ENCODE data around the gene ELAC2. TPM values are rescaled to one million over a fixed set of nuclear protein-coding genes. Genes with fewer than 3 reads are reported as not detected.

Gene ELAC2
- polyA plus RNA-seq, 3 donors: 24.2 to 39.6 (median 26.0) TPM

DNA sequence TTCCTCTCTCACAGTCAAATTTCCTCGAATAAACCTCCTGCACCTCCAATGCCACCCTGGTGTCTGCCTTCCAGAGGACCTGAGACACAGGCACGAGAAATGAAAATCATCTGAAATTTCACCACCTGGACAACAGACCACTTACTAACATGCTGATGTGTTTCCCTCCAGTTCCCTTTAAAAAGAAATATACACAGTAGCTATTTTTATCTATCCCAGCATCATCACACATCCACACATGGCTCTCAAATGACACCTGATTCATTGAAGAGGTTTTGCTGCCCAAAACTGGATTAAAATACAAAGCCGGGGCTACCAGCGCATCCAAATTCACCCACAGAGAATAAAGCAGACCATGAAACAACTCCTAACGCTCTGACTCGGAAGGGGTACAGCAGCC is 13.9 kb downstream of the ELAC2 start:
- TF ChIP-seq, protein P1, sequence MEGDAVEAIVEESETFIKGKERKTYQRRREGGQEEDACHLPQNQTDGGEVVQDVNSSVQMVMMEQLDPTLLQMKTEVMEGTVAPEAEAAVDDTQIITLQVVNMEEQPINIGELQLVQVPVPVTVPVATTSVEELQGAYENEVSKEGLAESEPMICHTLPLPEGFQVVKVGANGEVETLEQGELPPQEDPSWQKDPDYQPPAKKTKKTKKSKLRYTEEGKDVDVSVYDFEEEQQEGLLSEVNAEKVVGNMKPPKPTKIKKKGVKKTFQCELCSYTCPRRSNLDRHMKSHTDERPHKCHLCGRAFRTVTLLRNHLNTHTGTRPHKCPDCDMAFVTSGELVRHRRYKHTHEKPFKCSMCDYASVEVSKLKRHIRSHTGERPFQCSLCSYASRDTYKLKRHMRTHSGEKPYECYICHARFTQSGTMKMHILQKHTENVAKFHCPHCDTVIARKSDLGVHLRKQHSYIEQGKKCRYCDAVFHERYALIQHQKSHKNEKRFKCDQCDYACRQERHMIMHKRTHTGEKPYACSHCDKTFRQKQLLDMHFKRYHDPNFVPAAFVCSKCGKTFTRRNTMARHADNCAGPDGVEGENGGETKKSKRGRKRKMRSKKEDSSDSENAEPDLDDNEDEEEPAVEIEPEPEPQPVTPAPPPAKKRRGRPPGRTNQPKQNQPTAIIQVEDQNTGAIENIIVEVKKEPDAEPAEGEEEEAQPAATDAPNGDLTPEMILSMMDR (IDR thresholded peaks at IDR 0.05): no peak
- H3K4me3 Mint-ChIP-seq: no peak overlapping the region
- H3K79me2 ChIP-seq (ENCODE audit: insufficient read depth, low read length): peaks cover 4% of the 10 kb centered on the region
- H3K4me1 ChIP-seq (ENCODE audit: control insufficient read depth in 1 of 2, insufficient read depth in 2 of 2, low read length in 2 of 2): no peaks in the 10 kb centered on the region
- peaks cover 6% of the 10 kb centered on the region for H4K20me1 ChIP-seq (ENCODE audit: insufficient read depth, low read length)
- no peak overlapping the region for H2AFZ ChIP-seq (ENCODE audit: insufficient read depth, low read depth, low read length, poor library complexity, severe bottlenecking)
- H3K36me3 ChIP-seq (replicated peaks in 1 of 2; ENCODE audit: control insufficient read depth in 1 of 2, insufficient read depth in 2 of 2, low read length in 2 of 2): peaks cover 83 to 95% of the 10 kb centered on the region in 2 donors
- no peak overlapping the region for H3K4me2 ChIP-seq (replicated peaks; ENCODE audit: extremely low read depth, low read length, poor library complexity, severe bottlenecking)
- no peak overlapping the region for H3K9ac ChIP-seq (ENCODE audit: insufficient read depth, low read length, poor library complexity, severe bottlenecking)
- 87% methylated on average over 2 of the region's 6 CpGs for WGBS (ENCODE audit: insufficient coverage)
- H3K4me1 Mint-ChIP-seq: no peaks in the 10 kb centered on the region
- peak overlapping the region in 2 of 7 donors; percentile 70 to 78 for H3K27ac Mint-ChIP-seq
- no peaks in the 10 kb centered on the region for H3K27me3 ChIP-seq (ENCODE audit: control insufficient read depth in 2 of 2, insufficient read depth in 2 of 2, low read length in 2 of 2)
- no peak overlapping the region for H3K4me3 ChIP-seq (replicated peaks in 1 of 3; ENCODE audit: low read depth in 2 of 3, low read length in 3 of 3)
- H3K27ac ChIP-seq (ENCODE audit: low read depth in 1 of 2, low read length in 2 of 2): no peak overlapping the region
- H3K9me3 Mint-ChIP-seq: peaks cover 0 to 3% (median 0%) of the 10 kb centered on the region in 7 donors
- H3K9me3 ChIP-seq (replicated peaks in 1 of 2; ENCODE audit: control insufficient read depth in 1 of 2, insufficient read depth in 1 of 2, low read length in 2 of 2): no peaks in the 10 kb centered on the region
- no peak for DNase-seq
- H3K36me3 Mint-ChIP-seq: peaks cover 45 to 61% of the 10 kb centered on the region in 2 donors
- no peaks in the 10 kb centered on the region for H3K27me3 Mint-ChIP-seq (ENCODE audit: low read depth in 3 of 3)
- intact Hi-C loops (cut with micrococcal nuclease): no loop called here

DNA sequence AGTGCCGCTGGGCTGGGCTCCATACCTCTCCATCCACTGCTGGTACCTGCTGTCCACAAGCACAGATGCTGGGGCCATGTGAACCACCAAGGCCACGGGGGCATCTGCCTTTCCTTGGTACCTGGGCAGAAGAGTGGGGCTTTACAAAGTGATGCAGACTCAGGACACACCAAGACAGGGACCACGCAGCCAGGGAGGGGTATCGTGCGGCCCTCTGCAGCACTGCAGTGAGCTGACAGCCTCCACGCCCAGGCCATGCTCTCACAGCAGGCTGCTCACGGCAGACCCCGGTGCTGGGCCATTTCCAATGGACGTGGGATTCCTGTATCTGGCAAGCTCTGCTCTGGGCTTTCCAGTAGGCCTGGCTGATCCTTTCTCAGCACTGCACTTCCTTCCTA is 14.4 kb downstream of the ELAC2 start:
- Histone ChIP-seq H3K4me1 (ENCODE audit: control insufficient read depth in 1 of 2, insufficient read depth in 2 of 2, low read length in 2 of 2) (no peaks in the 10 kb centered on the region), H2AFZ (ENCODE audit: insufficient read depth, low read depth, low read length, poor library complexity, severe bottlenecking) (no peak overlapping the region), H4K20me1 (ENCODE audit: insufficient read depth, low read length) (peaks cover 6% of the 10 kb centered on the region), H3K4me2 (replicated peaks; ENCODE audit: extremely low read depth, low read length, poor library complexity, severe bottlenecking) (no peak overlapping the region), H3K79me2 (ENCODE audit: insufficient read depth, low read length) (peaks cover 4% of the 10 kb centered on the region), H3K9me3 (replicated peaks in 1 of 2; ENCODE audit: control insufficient read depth in 1 of 2, insufficient read depth in 1 of 2, low read length in 2 of 2) (no peaks in the 10 kb centered on the region), H3K4me3 (replicated peaks in 1 of 3; ENCODE audit: low read depth in 2 of 3, low read length in 3 of 3) (no peak overlapping the region), H3K9ac (ENCODE audit: insufficient read depth, low read length, poor library complexity, severe bottlenecking) (no peak overlapping the region), H3K27me3 (ENCODE audit: control insufficient read depth in 2 of 2, insufficient read depth in 2 of 2, low read length in 2 of 2) (no peaks in the 10 kb centered on the region), H3K27ac (ENCODE audit: low read depth in 1 of 2, low read length in 2 of 2) (no peak overlapping the region), H3K36me3 (replicated peaks in 1 of 2; ENCODE audit: control insufficient read depth in 1 of 2, insufficient read depth in 2 of 2, low read length in 2 of 2) (peaks cover 83 to 95% of the 10 kb centered on the region in 2 donors)
- peaks cover 46 to 63% of the 10 kb centered on the region in 2 donors for H3K36me3 Mint-ChIP-seq
- TF ChIP-seq, protein P1 (IDR thresholded peaks at IDR 0.05): peak; percentile 76
- intact Hi-C loops (cut with micrococcal nuclease): no loop called here
- H3K9me3 Mint-ChIP-seq: peaks cover 0 to 3% (median 0%) of the 10 kb centered on the region in 7 donors
- H3K4me3 Mint-ChIP-seq: no peak overlapping the region
- H3K27ac Mint-ChIP-seq: peak overlapping the region in 1 of 7 donors; percentile 78
- H3K27me3 Mint-ChIP-seq (ENCODE audit: low read depth in 3 of 3): no peaks in the 10 kb centered on the region
- DNase-seq: no peak
- no peaks in the 10 kb centered on the region for H3K4me1 Mint-ChIP-seq
- 93% methylated on average over 8 of the region's 9 CpGs for WGBS (ENCODE audit: insufficient coverage)

Data from CD14-positive monocyte (primary cell).